Cortex of kidney (tissue), 1 donor: ENCODE measurements around the gene FZD10.

Source experiments
- DNase-seq: peaks from one replicate; lab custom pipeline; 2025; lab: John Stamatoyannopoulos, UW

The FZD10 gene

DNA sequence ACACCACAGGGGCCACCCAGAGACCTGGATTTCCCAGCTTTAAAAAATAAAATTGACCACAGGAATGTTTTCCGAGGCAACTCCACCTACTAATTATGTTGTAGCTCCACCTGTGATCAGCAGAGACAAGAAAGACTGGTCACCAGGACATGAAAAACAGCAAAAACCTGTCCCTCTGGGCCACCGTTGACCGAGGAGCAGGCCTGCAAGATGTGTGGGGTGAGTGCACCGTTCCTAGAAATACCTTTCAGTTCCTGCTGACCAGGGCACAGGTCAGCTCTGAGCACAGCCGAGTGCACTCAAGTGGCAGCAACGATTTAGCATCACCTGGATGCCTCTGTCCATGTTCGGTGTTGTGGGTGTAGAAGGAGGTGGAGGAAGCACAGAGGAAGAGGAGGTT is 16.9 kb downstream of the FZD10 start:
- no peak for DNase-seq

DNA sequence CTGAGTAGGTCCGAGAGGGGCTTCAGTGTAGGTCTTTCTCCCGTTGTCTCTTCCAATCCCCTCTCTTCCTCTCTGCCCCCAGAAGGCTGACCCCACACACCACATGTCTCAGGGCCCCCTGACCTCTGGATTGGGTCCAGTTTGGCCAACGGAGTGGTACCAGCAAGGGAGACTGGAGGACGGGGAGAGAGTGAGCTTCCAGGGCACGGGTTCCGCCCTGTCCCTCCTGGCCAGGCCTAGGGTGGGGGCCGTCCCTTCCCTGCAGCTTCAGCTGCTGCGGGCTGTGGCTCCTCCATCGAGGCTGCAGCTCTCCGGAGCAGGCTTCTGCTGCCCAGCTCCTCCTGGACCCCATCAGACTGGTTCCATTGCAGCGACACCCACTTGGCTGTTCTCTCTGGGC is 17.4 kb downstream of the FZD10 start:
- DNase-seq, result no peak

DNA sequence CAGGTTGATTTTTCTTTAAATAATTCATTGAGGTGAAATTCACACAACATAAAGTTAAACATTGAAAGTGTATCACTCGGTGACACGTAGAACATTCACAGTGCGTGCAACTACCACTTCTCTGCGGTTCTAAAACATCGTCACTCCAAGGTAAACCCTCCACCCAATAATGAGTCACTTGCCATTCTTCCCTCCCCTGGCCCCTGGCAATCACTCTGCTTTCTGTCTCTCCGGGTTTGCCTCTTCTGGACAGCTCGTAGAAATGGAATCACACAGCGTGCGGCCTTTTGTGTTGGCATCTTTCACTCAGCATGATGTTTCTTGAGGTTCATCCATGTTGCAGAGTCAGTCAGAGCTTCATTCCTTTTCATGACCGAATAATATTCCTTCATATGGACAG is 18.9 kb downstream of the FZD10 start:
- DNase-seq, result no peak

DNA sequence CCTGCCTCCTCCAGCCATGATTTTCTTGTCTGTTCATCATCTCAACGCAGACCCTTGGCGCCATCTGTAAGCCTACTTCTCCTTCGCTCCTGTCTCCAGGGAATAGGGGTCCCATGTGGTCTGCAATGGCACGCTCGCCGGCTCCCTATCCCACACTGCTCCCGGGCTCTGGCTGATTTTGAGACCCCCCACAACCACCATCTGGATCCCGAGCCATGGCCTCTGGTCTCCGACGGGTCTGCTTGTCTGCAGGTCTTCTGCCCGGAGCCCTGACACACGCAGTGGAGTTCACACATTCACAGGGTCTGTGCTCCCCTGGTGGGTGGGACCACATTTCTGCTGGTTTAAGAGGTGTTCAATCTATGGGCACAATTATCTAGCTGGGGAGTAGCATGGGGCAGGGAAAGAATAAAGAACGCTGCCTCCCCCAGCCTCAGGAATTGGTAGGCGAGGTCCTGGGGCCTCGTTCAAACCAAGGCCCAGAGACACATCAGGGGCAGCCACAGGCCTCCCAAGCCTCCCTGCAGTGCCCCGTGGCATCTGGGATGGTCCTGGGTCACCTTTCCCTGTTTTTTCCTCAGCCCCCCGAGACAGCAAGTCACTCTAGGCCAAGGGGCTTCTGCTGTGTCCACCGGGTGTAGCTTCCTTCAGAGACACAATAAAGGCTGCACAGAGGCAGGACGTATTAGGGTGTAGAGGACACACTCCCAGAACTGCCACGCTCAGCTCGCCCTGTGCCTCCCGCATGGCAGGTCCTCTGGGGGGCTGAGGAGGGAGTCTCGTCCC is 21.5 kb downstream of the FZD10 start:
- no peak for DNase-seq

DNA sequence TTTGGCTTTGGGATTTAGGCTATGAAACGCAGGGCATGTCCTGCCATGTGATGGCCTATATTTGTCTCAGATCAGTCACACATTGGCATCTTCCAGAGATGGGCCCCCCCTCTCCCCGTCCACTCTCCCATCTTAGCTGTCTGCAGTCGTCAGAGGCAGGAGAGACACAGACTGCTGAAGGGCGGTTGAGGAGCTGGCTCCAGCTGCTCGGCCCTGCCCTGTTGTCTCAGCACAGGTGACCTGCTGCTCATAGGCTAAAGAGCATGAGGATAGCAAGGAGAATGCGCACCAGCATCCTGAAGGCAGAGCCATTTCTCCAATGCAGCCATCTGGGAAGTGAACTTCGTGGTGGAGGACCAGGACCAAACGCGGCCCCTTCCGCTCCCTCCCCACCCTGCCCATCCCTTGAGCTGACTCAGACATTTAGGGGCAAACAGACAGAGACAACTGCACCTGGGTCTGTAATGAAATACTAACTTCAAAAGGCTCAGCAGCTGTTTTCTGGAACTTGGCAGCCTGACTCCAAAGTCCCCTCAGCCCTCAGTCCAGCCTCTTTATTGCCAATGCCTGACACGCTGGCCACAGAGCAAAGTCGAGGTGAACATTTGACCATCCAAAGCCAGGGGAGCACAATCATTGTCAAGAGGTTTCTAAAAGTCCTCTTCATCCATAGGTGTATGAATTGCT is 22.3 kb downstream of the FZD10 start:
- DNase-seq, result no peak

DNA sequence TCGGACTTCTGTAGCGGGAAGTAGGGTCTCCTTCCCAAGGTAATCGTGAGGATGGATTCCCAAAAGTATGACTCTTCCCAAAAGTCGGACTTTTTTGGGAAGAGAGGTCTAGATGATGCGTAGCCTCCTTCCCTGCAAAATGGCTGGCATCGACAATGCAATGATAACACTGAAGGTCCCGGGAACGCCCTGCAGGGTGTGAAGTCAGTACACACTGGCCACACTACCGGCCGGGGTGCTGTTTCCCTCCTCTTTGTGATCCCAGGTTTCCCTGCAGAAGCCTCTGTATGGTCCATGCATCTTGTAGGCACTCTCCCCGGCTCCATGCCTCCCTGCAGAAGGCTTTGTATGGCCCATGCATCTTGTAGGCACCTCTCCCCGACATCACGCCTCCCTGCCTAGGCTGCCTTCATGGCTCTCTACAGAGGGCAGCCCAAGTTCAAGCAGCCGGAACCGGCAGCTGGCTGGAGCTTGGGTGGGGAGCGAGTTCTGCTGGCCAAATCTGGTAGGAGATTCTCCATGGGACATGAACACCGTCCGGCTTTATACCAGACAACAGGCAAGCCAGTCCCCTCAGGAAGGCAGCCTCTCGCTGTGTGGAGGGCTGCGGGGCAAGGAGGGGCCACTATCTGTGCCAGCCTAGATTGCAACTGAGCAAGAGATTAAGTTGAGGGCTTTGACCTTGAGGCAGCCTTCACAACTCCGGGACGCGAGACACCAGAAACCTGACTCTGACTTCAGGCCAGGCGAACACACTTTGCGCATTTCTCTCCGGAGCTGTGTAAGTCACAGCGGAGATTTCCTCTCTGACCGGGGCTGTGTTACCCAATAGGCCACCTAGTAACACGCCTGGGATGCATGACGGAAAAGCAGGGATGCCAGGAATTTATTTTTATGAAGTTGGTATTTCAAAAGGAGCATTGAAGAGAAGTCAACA is 23.5 kb downstream of the FZD10 start:
- no peak for DNase-seq

DNA sequence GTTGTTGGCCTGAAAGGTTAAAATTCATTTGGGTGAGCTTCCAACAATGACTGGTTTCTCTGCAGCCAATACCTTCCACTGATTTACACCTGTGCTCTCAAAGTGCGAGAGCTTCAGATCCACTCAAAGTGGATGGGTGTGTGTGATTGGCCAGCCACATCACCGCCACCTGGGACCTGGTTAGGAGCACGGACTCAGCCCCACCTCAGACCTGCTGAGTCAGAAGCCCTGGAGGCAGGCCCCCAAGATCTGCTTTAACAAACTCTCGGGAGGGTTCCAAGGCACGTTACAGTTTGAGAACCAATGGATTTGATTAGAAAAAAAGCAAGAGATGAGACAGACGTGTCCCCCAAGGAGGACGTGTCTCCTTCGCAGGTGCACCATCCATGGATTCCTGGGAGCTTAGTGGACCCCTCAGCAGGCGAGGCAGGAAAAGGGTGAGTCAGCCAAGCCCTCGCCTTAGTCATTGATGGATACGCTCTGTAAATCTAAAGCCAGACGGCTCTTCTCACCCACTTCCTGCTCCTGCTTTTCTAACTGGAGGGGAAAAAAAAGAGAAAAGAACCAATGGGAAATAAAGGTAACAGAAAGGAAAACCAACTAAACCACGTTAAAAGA is 24.5 kb downstream of the FZD10 start:
- DNase-seq, result no peak

DNA sequence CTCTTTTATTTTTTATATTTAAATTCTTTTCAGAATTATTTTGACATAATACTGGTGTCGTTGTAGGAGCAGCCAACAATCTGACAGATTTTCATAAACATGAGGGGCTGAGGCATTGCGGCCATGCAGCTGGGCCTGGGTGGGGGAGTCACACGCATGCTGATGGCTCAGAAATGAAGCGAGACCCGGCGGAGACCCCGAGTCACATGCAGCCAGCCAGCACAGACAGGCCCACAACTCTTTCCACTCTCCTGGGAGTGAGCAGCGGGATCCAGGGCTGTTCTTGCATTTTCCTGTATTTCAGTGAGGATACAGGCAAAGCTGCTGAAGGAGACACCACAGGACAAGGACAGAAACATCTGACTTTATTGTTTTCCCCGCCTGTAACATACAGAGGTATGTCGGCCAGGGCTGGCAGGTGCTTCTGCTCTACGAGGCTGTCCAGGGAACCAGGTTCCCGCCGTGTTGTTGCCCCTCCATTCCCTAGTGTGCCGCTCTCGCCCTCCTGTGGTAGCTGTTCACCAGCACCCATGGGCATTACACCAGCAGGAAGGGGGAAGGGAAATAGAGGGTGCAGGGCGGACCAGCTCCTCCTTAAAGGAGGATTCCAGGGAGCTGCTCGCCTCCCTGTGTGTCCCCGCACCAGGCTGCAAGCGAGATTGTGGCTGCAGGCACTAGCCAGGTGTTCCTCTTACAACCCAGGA is 30.5 kb downstream of the FZD10 start:
- DNase-seq, result no peak

DNA sequence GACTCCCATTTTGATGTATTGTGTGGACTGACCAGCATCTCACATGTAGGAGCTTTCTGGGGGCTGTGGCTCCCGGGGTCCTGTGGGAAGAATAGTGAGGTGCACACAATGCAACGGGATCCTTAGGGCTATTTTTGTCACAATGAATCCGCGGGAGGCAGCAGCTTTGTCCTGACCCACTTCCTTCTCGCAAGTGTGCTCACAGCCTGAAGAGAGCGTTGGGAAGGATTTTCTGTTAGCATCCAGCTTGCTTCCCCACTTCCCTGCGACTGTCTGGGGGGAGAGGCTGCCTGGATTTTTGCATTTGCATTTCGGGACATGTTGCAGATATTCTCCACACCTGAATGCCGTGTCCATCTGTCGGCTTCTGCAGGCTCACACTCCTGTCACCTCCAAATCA is 31.9 kb downstream of the FZD10 start:
- no peak for DNase-seq

DNA sequence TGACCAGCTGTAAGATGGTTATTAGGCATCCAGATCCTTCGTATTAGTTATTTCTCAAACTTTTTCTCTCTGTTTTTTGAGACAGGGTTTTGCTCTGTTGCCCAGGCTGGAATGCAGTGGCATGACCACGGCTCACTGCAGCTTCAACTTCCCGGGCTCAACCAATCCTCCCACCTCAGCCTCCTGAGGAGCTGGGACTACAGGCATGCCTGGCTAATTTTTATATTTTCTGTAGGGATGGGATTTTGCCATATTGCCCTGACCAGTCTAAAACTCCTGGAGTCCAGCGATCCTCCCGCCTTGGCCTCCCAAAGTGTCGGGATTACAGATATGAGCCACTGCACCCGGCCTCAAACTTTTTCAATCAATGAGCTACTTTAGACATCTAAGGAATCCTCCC is 33.1 kb downstream of the FZD10 start:
- DNase-seq, result no peak

DNA sequence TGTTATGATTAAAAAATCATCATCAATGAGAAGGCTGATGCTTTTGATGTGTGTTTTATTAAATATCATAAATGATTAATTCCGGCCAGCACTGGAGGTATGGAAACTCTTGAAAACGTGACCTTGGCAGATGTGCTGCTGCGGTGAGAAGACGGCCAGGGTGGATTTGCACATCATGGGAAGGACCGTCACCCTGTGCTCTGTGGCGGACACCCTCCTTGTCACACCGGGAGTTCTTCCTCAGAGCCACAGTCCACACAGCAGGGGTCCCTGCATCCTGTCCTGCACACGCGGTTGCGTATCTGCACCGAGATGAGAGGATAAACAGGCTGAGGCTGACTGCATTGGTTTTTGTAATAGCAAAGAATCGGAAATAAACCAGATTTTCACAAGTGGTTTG is 33.5 kb downstream of the FZD10 start:
- DNase-seq, result no peak

DNA sequence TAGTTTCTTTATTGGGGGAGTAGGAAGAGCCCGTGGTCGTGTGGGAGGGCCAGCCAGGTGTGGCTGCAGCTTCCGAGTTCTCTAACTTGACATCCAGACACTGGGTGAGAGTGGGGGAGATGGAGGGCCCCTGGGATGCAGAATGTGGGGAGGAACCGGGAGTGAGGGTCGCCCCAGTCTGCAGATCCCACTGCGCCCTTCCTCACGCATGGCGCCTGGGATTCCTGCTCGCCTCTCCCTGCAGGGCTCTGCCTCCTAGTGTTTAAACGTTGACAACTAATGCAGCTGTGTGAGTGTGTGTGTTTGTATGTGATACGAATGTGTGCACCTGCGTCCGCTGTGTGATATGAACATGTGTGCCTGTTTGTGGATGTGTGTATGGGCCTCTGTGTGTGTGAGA is 34.6 kb downstream of the FZD10 start:
- DNase-seq, result no peak

DNA sequence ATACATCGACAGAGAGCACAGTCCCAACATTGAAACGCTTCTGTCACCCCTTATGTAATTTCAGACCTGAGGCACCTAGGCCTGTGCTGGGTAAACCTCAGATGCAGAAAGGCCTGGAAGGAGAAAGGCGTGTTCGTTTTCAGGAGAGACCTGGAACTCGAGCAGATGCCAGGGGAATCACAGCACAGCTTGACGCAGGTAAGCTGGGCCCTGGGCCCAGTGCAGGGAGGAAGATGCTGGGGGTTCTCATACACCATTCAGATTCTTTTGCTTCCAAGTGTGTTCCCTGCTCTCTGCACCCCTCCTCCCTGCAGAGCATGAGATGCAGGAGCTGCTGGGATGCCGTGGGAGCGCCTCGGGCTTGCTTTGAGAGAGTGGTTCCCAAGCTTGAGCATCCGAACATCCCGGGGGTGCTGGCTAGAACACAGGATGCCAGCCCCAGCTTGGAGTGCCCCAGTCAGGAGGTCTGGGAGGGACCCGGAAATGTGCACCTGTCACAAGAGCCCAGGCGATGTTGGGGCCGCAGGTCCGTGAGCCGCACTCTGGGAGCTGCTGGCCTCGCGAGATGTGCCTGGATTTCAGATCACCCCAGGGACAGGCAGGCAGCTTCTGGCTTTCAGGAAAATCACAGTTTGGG is 35.9 kb downstream of the FZD10 start:
- no peak for DNase-seq

DNA sequence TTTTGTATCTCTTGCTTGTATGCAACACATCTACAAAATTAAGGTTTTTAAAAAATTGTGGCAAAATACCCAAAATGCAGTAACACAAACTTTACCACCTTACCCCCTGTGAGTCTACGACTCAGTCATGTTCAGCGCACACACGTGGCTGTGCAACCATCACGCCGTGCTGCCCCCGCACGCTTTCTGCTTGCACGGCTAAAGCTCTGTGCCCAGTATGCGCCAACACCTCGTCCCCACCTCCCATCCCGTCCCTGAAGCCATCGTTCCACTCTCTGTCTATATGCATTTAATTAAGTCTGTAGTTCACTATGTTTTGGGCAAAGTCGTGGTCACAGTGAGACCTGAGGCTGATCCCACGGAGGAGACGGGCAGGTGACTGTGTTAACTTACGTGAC is 36.4 kb downstream of the FZD10 start:
- DNase-seq, result no peak

DNA sequence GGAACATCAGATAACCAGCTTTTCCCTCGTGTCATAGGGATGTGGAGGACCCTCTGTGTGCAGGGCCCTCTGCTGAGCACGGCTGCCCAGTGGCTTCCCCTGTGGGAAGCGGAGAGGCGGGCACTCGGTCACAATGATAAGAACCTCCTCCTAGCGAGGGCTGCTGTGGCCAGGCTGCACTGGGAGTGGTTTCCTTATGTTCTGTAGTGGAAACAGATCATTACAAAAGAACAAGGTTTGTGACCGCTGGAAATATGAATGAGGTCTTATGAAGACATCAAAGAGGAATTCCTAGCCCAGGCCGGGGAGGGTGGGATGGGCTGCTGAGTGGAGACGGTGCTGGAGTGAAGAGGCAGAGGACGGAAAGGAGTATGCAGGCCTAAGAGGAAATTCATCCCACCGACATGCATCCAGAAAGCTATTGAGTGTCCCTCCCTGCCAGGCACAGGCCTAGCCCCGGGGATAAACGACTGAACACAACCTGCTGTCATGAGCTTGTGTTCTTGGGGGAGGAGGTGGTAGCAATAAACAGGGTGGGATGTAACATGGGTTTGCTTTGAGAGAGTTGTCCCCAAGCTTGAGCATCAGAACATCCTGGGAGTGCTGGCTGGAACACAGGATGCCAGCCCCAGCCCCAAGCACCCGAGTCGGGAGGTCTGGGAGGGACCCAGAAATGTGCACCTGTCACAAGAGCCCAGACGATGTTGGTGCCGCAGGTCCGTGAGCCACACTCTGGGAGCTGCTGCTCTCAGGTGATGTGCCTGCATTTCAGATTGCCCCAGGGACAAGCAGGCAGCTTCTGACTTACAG is 37.5 kb downstream of the FZD10 start:
- DNase-seq, result no peak

DNA sequence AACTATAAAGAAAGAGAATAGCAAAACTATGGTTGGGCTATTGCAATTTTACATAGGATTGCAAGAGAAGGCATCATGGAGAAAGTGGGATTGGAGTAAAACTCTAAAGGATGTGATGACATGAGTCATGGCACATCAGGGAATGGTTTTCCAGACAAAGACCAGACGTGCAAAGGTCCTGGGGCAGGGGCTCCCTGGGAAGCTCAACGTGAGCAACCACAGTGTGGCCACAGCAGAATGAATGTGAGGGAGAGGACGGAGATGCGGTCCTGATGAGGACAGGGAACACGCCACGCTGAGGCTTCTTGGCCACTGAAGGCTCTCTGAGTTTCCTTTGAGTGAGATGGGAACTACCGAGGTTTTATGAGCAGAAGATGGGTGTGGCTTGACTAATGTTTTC is 38.2 kb downstream of the FZD10 start:
- DNase-seq, result no peak

DNA sequence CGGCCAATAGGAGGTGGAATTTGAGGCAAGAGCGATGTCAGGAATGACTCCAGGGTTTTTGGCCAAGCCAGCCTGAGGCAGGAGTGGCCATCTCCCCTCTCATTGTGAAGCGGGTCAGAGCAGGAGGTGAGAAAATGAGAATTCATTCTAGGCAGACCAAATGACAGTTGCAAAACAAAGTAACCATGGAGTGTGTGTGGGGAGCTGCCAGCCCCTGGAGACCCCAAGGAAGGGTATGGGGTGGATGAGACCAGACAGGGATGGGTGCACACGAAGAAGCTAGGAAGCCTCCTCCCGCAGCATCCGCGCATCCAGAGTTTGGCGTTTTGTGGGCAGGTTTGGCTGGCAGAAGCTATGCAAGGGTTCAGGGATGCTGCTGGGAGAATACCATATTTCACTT is 38.8 kb downstream of the FZD10 start:
- no peak for DNase-seq

DNA sequence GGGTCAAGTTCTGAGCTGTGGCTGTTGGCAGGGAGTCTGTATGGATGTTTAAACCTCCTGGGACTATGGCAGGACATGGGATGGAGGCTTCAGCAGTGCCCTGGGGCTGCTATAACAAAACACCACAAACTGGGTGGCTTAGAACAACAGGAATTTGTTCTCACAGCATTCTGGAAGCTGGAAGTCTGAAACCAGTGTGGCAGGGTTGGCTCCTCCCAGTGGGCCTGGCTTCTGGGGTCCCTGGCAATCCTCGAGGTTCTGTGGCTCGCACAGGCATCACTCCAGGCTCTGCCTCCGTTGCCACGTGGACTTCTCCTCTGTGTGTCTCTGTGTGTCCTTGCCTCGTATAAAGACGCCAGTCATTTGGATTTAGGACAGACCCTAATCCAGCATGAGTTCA is 39.9 kb downstream of the FZD10 start:
- no peak for DNase-seq

DNA sequence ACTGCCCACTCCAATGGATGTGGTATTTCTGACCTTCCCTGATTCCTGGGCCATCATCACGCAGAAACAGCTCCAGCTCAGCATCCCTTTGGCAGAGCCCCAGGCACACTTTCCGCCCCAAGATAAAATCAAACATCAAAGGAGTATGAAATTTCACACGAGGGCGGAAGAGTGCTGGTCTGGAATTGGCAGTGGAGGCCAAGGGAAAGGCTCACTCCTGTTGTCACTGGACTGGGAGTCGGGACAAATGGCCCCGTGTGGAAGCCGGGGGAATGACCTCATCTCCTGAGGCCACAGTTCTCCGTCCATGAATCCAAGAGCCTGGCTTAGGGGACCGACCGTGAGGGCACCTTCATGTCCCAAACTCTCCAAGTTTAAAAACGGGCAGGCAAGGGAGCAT is 40.9 kb downstream of the FZD10 start:
- no peak for DNase-seq

DNA sequence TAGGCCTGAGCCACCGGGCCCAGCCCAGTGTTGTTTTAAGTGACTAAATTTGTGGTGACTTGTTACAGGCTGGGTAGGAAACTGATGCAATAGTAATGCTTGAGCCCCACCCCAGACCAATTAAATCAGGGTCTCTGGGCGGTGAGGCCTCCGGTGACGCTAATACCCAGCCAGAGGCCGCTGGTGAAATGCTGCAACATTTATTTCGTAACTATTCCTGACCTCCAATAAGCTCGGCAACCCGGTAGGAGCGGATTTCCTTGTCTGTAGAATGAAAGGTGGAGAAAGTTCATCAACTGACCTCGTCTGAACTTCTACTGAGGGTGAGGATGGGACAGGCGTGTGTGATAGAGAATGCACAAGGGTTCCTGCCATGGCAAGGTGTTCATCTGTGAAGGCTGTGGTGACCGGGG is 42.3 kb downstream of the FZD10 start:
- no peak for DNase-seq
